MCF 10A (cell line): ENCODE data around the gene RNF214. TPM values are rescaled to one million over a fixed set of nuclear protein-coding genes. Genes with fewer than 3 reads are reported as not detected.

Experiments used
- BruUV-seq: library from RNA; stranded (reverse); fragments of 400-500 nt; replicated peaks from 2 replicates; lab custom pipeline; 2021; lab: Mats Ljungman, UMichigan
- CTCF ChIA-PET: fragments of 300-600 bp; sonication (Branson Sonifier 250); formaldehyde crosslinking; extraction: SDS; loops from one replicate; lab custom pipeline; 2021; ENCODE audit warnings: antibody characterized with exemption, inconsistent platforms; lab: Yijun Ruan, JAX
- POLR2A ChIA-PET: fragments of 300-600, 350-650 bp; sonication (Branson Sonifier 250); formaldehyde crosslinking; extraction: SDS; loops from one replicate; lab custom pipeline; 2020; ENCODE audit warnings: antibody characterized with exemption, inconsistent platforms; lab: Yijun Ruan, JAX
- DNase-seq: peaks from one replicate; pipeline ENCODE4 v3.0.0-alpha.2; 2018; ENCODE audit not compliant: unreplicated experiment
- H3K27ac Mint-ChIP-seq: one replicate; pipeline ENCODE4 v1.8.0; 2022; ENCODE audit warnings: mild to moderate bottlenecking, low read depth, mixed read lengths; ENCODE audit not compliant: unreplicated experiment
- H3K27me3 Mint-ChIP-seq: one replicate; pipeline ENCODE4 v1.8.0; 2022; ENCODE audit warnings: mixed read lengths; ENCODE audit not compliant: insufficient read depth, unreplicated experiment
- H3K36me3 Mint-ChIP-seq: one replicate; pipeline ENCODE4 v1.8.0; 2022; ENCODE audit warnings: mild to moderate bottlenecking, moderate library complexity, mixed read lengths; ENCODE audit not compliant: insufficient read depth, unreplicated experiment
- H3K4me1 Mint-ChIP-seq: one replicate; pipeline ENCODE4 v1.8.0; 2022; ENCODE audit warnings: mixed read lengths; ENCODE audit not compliant: insufficient read depth, unreplicated experiment
- H3K4me3 Mint-ChIP-seq: one replicate; pipeline ENCODE4 v1.8.0; 2022; ENCODE audit warnings: mild to moderate bottlenecking, moderate library complexity, mixed read lengths; ENCODE audit not compliant: unreplicated experiment
- H3K9me3 Mint-ChIP-seq: one replicate; pipeline ENCODE4 v1.8.0; 2022; ENCODE audit warnings: mixed read lengths; ENCODE audit not compliant: unreplicated experiment
- intact Hi-C: fragments of 100-400 bp; cut with micrococcal nuclease; formaldehyde crosslinking; loops from 2 replicates; pipeline ENCODE4 v1.14.1; 2022
- total RNA-seq: library from RNA; stranded (reverse); gene quantifications from 2 replicates; pipeline ENCODE4 v1.2.3, GENCODE V29; 2022
- TF ChIP-seq, protein P1 (sequence below): fragments of 200-600 bp; IDR thresholded peaks from one replicate; pipeline ENCODE4 v1.8.0; 2022; ENCODE audit warnings: antibody characterized with exemption, mild to moderate bottlenecking; ENCODE audit not compliant: unreplicated experiment

The RNF214 gene
- total RNA-seq, 1 experiment from 2014 or later, result 23.3 TPM

DNA sequence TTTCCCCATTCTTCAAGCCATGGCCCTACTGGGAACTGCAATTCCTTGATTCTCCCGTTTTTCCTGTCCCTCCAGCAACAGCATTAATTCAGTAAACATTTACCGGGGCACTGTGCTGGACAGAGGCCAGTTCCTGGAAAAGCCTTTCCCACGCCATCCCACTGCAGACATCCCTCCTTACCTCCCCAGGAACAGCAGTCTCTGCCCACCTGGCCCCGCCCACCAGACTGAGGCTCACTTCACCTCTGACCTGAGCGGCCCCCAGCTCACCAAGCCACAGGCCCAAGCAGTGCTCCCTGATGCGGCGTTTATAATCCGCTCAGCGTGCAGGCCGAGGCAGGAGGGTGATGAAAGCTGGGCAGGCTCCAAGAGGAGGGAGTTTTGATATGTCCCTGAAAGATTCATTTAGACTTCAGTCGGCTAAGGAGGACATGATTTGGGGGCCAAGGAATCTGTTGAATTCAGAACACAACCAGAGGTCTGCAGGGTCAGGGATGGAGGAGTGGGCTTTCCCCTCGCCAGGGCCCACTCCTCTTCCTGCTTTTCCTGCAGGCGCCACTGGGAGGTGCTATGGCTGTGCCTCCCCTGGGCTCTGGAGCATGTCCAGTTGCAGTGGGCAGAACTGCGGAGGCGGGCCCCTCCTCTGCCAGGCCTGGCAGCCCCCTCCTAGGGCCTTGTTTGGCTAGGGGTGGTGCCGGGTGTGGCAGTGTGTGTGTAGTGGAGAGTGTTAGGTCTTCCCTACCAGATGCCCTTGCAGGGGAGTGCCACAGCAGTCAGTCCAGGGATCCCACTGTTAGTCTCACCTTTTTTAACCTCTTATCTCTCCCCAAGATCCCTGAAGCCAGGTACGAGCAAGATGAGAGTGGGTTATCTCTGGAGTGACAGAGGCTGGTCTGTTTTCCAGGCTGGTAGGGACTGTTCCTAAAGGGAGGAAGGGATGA is 34.7 kb upstream of the RNF214 start:
- intact Hi-C loops, result no loop called here
- POLR2A ChIA-PET, result interaction anchor here (0.6 to 0.9 kb wide), 3 partner anchors 11 to 389 kb away, joined by 3 to 6 read pairs (median 5); no protein-coding TSS in a partner anchor
- TF ChIP-seq, protein P1, sequence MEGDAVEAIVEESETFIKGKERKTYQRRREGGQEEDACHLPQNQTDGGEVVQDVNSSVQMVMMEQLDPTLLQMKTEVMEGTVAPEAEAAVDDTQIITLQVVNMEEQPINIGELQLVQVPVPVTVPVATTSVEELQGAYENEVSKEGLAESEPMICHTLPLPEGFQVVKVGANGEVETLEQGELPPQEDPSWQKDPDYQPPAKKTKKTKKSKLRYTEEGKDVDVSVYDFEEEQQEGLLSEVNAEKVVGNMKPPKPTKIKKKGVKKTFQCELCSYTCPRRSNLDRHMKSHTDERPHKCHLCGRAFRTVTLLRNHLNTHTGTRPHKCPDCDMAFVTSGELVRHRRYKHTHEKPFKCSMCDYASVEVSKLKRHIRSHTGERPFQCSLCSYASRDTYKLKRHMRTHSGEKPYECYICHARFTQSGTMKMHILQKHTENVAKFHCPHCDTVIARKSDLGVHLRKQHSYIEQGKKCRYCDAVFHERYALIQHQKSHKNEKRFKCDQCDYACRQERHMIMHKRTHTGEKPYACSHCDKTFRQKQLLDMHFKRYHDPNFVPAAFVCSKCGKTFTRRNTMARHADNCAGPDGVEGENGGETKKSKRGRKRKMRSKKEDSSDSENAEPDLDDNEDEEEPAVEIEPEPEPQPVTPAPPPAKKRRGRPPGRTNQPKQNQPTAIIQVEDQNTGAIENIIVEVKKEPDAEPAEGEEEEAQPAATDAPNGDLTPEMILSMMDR, result peak; percentile 28
- no peaks in the 10 kb centered on the region for H3K27me3 Mint-ChIP-seq
- no peak overlapping the region for H3K27ac Mint-ChIP-seq
- H3K36me3 Mint-ChIP-seq, result peaks cover 1% of the 10 kb centered on the region
- CTCF ChIA-PET, result interaction anchor here (1.1 to 1.5 kb wide), 3 partner anchors 14 to 29 kb away, joined by 3 to 12 read pairs (median 4); no protein-coding TSS in a partner anchor
- H3K4me3 Mint-ChIP-seq, result no peak overlapping the region
- BruUV-seq, result no TSS peak
- no peak for DNase-seq
- no peaks in the 10 kb centered on the region for H3K4me1 Mint-ChIP-seq
- no peaks in the 10 kb centered on the region for H3K9me3 Mint-ChIP-seq

DNA sequence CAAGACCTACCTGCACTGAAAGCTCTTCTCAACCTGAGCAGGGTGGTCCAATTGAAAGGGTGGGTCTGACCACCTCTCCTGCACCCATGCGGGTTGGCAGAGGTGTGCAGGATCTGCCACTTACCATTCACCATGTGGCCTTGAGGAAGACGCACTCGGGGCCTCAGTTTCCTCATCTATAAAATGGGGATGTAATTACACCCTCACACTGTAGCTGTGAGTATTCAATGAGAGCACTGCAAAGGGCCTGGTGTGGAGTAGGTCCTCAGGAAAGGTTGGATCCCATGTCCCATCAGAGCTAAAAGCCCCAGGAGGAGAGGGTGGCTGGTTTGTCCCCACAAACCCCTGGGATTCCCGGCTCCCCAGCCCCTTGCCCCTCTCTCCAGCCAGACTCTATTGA is 33.9 kb upstream of the RNF214 start:
- Mint-ChIP-seq H3K4me1 (no peaks in the 10 kb centered on the region), H3K27ac (no peak overlapping the region), H3K9me3 (no peaks in the 10 kb centered on the region), H3K4me3 (peak overlapping the region; percentile 38), H3K36me3 (no peaks in the 10 kb centered on the region), H3K27me3 (no peaks in the 10 kb centered on the region)
- DNase-seq, result no peak
- intact Hi-C loops, result no loop called here
- TF ChIP-seq, protein P1, result no peak
- no TSS peak for BruUV-seq
- ChIA-PET POLR2A (interaction anchor here (0.7 to 0.9 kb wide), 3 partner anchors 19 to 390 kb away, joined by 3 to 6 read pairs (median 3); no protein-coding TSS in a partner anchor), CTCF (no interaction called here)

DNA sequence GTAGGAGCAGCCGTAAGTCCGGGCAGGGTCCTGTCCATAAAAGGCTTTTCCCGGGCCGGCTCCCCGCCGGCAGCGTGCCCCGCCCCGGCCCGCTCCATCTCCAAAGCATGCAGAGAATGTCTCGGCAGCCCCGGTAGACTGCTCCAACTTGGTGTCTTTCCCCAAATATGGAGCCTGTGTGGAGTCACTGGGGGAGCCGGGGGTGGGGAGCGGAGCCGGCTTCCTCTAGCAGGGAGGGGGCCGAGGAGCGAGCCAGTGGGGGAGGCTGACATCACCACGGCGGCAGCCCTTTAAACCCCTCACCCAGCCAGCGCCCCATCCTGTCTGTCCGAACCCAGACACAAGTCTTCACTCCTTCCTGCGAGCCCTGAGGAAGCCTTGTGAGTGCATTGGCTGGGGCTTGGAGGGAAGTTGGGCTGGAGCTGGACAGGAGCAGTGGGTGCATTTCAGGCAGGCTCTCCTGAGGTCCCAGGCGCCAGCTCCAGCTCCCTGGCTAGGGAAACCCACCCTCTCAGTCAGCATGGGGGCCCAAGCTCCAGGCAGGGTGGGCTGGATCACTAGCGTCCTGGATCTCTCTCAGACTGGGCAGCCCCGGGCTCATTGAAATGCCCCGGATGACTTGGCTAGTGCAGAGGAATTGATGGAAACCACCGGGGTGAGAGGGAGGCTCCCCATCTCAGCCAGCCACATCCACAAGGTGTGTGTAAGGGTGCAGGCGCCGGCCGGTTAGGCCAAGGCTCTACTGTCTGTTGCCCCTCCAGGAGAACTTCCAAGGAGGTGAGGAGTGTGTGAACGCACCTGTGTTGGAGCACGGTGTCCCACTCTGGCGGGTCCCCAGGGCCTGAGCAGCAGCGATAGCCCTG is 33.2 kb upstream of the RNF214 start, which contains the start of gene TAGLN:
TSS of gene TAGLN (plus strand) at position 318 of the 863 bp plus-strand sequence. CDS start 3,644 bp downstream, outside the sequence.
- Mint-ChIP-seq H3K36me3 (no peaks in the 10 kb centered on the region), H3K9me3 (no peaks in the 10 kb centered on the region), H3K4me3 (peak within 1 kb of the TSS; percentile 38), H3K4me1 (no peaks in the 10 kb centered on the region), H3K27ac (peak within 1 kb of the TSS; percentile 59), H3K27me3 (no peaks in the 10 kb centered on the region)
- peak; percentile 47 for DNase-seq
- CTCF ChIA-PET, result interaction anchor here (0.6 kb wide), 1 partner anchor 135 kb away, joined by 4 read pairs; no protein-coding TSS in a partner anchor
- TF ChIP-seq, protein P1, result no peak
- POLR2A ChIA-PET, result interaction anchor here (0.7 to 0.9 kb wide), 4 partner anchors 32 to 390 kb away, joined by 3 read pairs; partner anchors contain the start of gene PAFAH1B2
- intact Hi-C loops, result no loop called here
- TSS peak; percentile 32 for BruUV-seq
